HG03135 (cell line): ENCODE data around the gene LILRA5.
A peak's percentile ranks its signal among the peaks of the same experiment; 100 is the strongest.
"Not testable (repeated sequence)": the region's sequence is repeated elsewhere in the genome, so short reads cannot be mapped to it uniquely, and the experiment has no call there.

ENCODE experiments used
- ATAC-seq: cut with Tn5 transposase; IDR thresholded peaks from one replicate; pipeline ENCODE4 v1.9.1; 2021; ENCODE audit warnings: mild to moderate bottlenecking, moderate library complexity; ENCODE audit not compliant: unreplicated experiment

The LILRA5 gene

GRCh38 chr19:54312436-54313377 lies at the start of gene LILRA5:
LILRA5 (minus strand) TSS chr19:54313166; CDS start chr19:54313019, 147 bp downstream.
- ATAC-seq, result no peak

GRCh38 chr19:54361680-54362422 lies 48.9 kb upstream of the LILRA5 start:
- ATAC-seq, result not testable (repeated sequence)

GRCh38 chr19:54359149-54359820 lies 46.3 kb upstream of the LILRA5 start:
- ATAC-seq, result peak; percentile 73

GRCh38 chr19:54357381-54357780 lies 44.4 kb upstream of the LILRA5 start:
- no peak for ATAC-seq

GRCh38 chr19:54356444-54357056 lies 43.6 kb upstream of the LILRA5 start:
- ATAC-seq, result no peak

GRCh38 chr19:54355675-54356074 lies 42.7 kb upstream of the LILRA5 start:
- no peak for ATAC-seq

- ATAC-seq, result no peak
Observed at GRCh38 chr19:54354761-54355160, 41.8 kb upstream of the LILRA5 start.

- ATAC-seq, result no peak
Observed at GRCh38 chr19:54352546-54352945, 39.6 kb upstream of the LILRA5 start.

- ATAC-seq, result no peak
Observed at GRCh38 chr19:54352041-54352440, 39.1 kb upstream of the LILRA5 start.

GRCh38 chr19:54351474-54351873 lies 38.5 kb upstream of the LILRA5 start:
- ATAC-seq, result no peak

- no peak for ATAC-seq
Observed at GRCh38 chr19:54345938-54346386, 33.0 kb upstream of the LILRA5 start.

GRCh38 chr19:54343868-54344267 lies 30.9 kb upstream of the LILRA5 start:
- no peak for ATAC-seq

- no peak for ATAC-seq
Observed at GRCh38 chr19:54341295-54341694, 28.3 kb upstream of the LILRA5 start.

- no peak for ATAC-seq
Observed at GRCh38 chr19:54339646-54340358, 26.8 kb upstream of the LILRA5 start.

- ATAC-seq, result no peak
Observed at GRCh38 chr19:54338521-54338920, 25.6 kb upstream of the LILRA5 start.

- no peak for ATAC-seq
Observed at GRCh38 chr19:54337858-54338230, 24.9 kb upstream of the LILRA5 start.

GRCh38 chr19:54336893-54337857 lies 24.2 kb upstream of the LILRA5 start:
- ATAC-seq, result no peak

GRCh38 chr19:54335979-54336892 lies 23.3 kb upstream of the LILRA5 start:
- ATAC-seq, result no peak
